Ishikawa (cell line): ENCODE data around the gene ZBTB7C.

Source experiments
- CEBPB ChIP-seq: IDR thresholded peaks from 2 replicates; pipeline ENCODE4 v1.6.1; 2012
- CREB1 ChIP-seq: IDR thresholded peaks from 2 replicates; pipeline ENCODE4 v1.6.1; 2012; ENCODE audit warnings: low read depth
- EGR1 ChIP-seq: IDR thresholded peaks from 2 replicates; pipeline ENCODE4 v1.6.1; 2012
- EP300 ChIP-seq: IDR thresholded peaks from 2 replicates; pipeline ENCODE4 v1.6.1; 2012; ENCODE audit warnings: borderline replicate concordance
- FOXM1 ChIP-seq: IDR thresholded peaks from 2 replicates; pipeline ENCODE4 v1.6.1; 2012; ENCODE audit warnings: low read depth, borderline replicate concordance
- NFIC ChIP-seq: IDR thresholded peaks from 2 replicates; pipeline ENCODE4 v1.6.1; 2012
- RAD21 ChIP-seq: IDR thresholded peaks from 2 replicates; pipeline ENCODE4 v1.6.1; 2012; ENCODE audit warnings: low read depth
- REST ChIP-seq: IDR thresholded peaks from 2 replicates; pipeline ENCODE4 v1.6.1; 2012; ENCODE audit warnings: low read depth, mild to moderate bottlenecking
- TAF1 ChIP-seq: IDR thresholded peaks from 2 replicates; pipeline ENCODE4 v1.6.1; 2012; ENCODE audit warnings: low read depth, mild to moderate bottlenecking
- TCF12 ChIP-seq: IDR thresholded peaks from 2 replicates; pipeline ENCODE4 v1.6.1; 2012; ENCODE audit warnings: low read depth
- TEAD4 ChIP-seq: IDR thresholded peaks from 2 replicates; pipeline ENCODE4 v1.6.1; 2012
- YY1 ChIP-seq: IDR thresholded peaks from 2 replicates; pipeline ENCODE4 v1.6.1; 2012; ENCODE audit warnings: low read depth
- ZBTB7A ChIP-seq: IDR thresholded peaks from 2 replicates; pipeline ENCODE4 v1.6.1; 2012; ENCODE audit warnings: low read depth
- TF ChIP-seq, protein P1 (sequence below): IDR thresholded peaks from 2 replicates; pipeline ENCODE4 v1.6.1; 2012
- TF ChIP-seq, protein P2 (sequence below): IDR thresholded peaks from 2 replicates; pipeline ENCODE4 v1.6.1; 2012

Gene ZBTB7C

DNA sequence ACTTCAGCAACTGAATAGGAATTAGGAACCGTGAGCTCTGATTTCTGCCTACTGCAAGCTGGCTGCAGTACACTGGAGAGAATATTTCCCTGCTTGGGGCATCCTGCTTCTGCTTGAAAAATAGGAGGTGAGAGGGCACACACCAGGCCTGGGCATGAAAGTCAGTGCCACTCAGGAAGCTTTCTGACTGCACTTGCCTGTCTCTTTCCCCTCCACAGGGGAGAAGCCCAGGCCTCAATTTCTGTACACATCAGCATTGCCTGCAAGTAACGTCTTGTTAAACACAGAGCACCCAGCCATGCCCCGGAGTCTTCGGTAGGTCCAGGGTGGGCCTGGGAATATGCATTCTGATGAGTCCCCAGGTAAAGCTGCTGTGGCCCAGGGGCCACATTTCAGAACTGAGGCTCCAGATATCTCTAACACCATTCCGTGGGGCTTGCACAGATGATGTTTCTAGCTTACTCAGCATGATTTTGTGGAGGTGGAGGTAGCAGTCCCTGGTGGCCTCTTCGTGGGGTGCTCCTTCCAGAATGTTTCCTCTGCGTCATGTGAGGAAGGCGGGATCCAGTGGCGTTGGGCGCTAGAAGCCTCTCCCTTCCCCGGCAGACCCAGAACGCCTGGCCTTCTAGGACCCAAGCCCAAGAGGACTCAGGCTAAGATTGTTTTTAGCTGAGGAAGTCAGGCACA lies 114.1 kb downstream of the ZBTB7C start:
- TF ChIP-seq YY1 (no peak), CREB1 (no peak), TCF12 (no peak), CEBPB (no peak), FOXM1 (no peak), TAF1 (no peak), EP300 (no peak), ZBTB7A (no peak), RAD21 (no peak), TEAD4 (no peak), REST (no peak), EGR1 (no peak), NFIC (no peak)
- TF ChIP-seq, protein P1, sequence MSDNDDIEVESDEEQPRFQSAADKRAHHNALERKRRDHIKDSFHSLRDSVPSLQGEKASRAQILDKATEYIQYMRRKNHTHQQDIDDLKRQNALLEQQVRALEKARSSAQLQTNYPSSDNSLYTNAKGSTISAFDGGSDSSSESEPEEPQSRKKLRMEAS = no peak
- TF ChIP-seq, protein P2, sequence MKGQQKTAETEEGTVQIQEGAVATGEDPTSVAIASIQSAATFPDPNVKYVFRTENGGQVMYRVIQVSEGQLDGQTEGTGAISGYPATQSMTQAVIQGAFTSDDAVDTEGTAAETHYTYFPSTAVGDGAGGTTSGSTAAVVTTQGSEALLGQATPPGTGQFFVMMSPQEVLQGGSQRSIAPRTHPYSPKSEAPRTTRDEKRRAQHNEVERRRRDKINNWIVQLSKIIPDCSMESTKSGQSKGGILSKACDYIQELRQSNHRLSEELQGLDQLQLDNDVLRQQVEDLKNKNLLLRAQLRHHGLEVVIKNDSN = no peak

GRCh38 chr18:48293954-48294898 lies 115.0 kb downstream of the ZBTB7C start:
- TF ChIP-seq, protein P1 = peak; percentile 62
- no peak for TF ChIP-seq ZBTB7A
- peak; percentile 40; the same call in 1 of the 2 replicates for TF ChIP-seq TEAD4
- no peak for TF ChIP-seq YY1
- TF ChIP-seq CEBPB = no peak
- no peak for TF ChIP-seq EGR1
- no peak for TF ChIP-seq TAF1
- TF ChIP-seq REST = no peak
- no peak for TF ChIP-seq RAD21
- TF ChIP-seq TCF12 = no peak
- no peak for TF ChIP-seq FOXM1
- TF ChIP-seq, protein P2 = no peak

DNA sequence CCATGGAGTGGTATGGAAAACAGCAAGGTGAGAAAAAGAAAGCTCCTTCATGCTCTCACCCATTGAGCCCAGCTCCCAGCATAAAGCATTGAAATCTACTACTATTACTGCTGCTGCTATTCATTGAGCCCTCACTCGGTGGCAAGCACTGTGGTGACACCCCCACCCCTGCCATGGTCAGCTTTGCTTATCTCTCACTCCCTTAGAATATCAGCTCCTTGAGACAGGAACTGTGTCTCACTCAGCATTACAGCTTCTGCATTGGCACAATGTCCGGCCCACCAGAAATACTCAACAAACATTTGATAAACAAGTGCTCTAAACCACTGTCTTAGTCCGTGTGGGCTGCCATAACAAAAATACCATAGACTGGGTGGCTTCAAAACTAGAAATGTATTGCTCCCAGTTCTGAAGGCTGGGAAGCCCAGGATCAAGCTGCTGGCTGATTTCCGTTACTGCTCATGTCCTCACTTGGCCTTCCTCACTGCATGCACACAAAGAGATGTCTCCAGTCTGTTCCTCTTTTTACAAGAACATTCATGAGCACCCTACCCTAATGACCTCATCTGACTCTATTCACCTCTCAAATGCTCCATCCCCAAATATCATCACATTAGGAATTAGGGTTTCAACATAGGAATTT lies 116.3 kb downstream of the ZBTB7C start:
- no peak for TF ChIP-seq CEBPB
- no peak for TF ChIP-seq ZBTB7A
- TF ChIP-seq TCF12 = no peak
- TF ChIP-seq, protein P2 = no peak

- no peak for TF ChIP-seq TEAD4
- TF ChIP-seq, protein P1 = no peak
- no peak for TF ChIP-seq CEBPB
- TF ChIP-seq REST = no peak
- TF ChIP-seq YY1 = no peak
- no peak for TF ChIP-seq FOXM1
- TF ChIP-seq EP300 = no peak
- TF ChIP-seq, protein P2 = no peak
- no peak for TF ChIP-seq NFIC
- no peak for TF ChIP-seq ZBTB7A
- TF ChIP-seq RAD21 = no peak
- TF ChIP-seq EGR1 = no peak
- no peak for TF ChIP-seq CREB1
- no peak for TF ChIP-seq TAF1
- no peak for TF ChIP-seq TCF12
Observed at GRCh38 chr18:48292229-48292628, 117.0 kb downstream of the ZBTB7C start.
